GM18519 (cell line): ENCODE measurements around the gene PIAS4.

Experiments used
- ATAC-seq: cut with Tn5 transposase; IDR thresholded peaks from one replicate; pipeline ENCODE4 v1.9.1; 2021; ENCODE audit warnings: mild to moderate bottlenecking, moderate library complexity; ENCODE audit not compliant: unreplicated experiment, low FRiP score

Gene PIAS4

DNA sequence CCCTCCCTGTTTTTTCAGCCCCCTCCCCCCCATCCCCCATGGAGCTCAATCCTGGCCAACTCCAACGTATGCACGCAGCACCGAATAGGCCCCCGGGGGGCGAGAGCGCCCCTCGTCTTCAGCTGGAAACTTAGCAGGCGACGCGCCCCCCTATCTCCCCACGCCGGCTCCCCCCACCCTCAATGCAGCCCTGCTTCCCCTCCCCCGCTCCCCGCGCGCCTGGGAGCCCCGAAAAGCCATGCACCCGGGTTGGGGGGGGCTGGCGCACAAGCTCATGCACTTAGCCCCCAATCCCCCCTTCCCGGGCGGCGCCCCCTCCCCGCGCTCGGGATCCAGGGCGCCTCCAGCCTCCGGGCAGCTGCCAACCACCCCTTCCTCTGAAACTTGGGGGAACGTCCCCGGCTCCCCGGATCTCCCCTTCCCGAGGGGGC is 58.7 kb downstream of the PIAS4 start:
- no peak for ATAC-seq

DNA sequence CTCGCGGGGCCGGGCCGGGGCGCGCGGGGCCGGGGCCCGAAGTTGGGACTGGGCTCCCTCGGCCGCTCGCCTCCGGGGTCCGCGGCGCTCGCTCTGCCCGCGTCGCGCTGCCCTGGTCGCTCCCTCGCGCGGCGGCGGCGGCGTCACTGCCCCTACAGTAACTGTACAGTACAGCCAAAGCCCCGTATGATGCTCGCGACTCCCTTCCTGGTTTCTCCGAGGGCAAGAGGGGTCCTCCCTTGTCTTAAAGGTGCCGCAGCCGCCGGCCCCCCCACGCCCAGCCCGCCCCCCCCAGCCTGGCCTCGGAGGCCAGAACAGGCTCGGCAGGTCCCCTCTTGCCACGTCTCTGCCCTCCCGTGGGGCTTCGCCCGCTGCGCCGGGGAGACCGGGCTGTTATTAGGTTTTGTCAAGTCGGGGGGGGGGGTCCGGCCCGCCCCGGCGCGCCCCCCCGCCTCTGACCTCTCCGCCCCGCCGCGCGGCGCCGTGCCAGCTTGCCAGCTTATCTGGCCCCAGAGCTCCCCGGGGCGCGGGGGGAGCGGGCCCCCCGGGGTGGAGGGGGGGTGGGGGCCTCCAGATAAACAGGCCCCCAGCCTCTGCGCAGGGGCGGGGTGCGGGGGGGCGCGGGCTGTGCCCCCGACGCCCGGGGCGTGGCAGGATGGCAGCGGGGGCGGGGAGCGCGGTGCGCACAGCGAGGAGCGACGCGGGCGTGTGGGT is 59.3 kb downstream of the PIAS4 start, which contains the start of gene ZBTB7A:
Gene ZBTB7A, minus strand, starts transcription at position 218 of the 714 bp plus-strand sequence. CDS start 11,667 bp downstream, outside the sequence.
- no peak for ATAC-seq

DNA sequence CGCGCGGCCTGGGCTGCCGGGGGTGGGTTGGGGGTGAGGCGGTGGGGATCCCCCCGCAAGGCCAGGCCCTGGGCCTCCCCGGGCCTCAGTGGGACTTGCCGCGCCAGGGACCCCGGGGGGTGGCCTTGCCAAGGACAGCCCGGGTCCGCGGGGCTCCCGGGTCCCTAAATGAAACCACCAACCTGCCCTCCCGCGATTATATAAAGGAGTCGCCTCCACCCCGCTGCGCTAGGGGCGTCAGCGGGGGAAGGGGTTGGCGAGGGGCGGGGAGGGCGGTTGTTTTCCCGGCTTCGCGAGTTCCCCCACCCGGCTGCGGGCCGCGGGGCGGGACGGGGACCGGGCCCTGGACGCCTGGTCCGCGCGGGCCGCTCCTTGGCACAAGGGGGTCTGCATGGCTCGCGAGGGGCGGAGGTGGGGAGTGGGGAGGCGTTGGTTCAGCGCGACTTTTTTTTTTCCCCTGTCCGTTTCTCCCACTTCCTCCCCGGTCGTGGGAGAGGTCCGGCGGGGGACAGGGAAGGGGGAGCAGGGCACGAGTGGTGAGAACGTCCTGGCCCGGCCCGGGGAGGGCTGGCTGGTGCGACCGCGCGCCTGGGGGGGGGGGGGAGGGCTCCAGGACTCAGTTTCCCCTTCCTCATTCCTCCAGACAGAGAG is 60.0 kb downstream of the PIAS4 start:
- no peak for ATAC-seq

DNA sequence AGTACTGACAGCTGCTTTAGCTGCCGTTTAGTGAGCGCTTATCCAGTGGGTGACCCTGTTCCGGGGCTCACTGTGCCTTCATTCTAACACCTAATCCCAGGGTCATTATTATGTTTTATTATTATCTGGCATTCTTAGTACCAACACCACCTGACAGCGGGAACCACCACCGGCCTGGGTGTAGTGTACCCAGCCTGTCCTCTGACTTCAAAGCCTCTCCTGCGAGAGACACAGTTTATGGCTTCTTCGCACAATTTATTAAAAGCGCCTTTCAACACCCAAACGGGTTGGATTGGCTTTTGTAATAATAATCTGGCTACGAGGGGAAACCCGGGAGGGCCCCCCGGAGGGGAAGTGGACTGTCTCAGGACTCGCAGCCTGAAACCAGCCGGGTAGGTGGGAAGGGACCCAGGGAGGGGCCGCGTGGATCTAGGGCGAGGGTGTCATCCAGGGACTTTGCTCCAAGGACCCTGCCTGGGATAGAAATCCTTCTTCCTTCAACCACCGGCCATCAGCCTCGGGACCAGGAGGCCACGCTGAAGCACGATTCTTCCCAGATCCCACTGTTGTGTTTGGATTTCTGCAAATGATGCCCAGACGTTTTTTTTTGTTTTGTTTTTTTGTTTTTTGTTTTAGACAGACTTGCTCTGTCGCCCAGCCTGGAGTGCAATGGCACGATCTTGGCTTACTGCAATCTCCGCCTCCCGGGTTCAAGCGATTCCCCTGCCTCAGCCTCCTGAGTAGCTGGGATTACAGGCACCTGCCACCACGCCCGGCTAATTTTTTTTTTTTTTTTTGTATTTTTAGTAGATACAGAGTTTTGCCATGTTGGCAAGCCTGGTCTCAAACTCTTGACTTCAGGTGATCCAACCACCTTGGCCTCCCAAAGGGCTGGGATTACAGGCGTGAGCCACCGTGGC is 60.8 kb downstream of the PIAS4 start:
- no peak for ATAC-seq

DNA sequence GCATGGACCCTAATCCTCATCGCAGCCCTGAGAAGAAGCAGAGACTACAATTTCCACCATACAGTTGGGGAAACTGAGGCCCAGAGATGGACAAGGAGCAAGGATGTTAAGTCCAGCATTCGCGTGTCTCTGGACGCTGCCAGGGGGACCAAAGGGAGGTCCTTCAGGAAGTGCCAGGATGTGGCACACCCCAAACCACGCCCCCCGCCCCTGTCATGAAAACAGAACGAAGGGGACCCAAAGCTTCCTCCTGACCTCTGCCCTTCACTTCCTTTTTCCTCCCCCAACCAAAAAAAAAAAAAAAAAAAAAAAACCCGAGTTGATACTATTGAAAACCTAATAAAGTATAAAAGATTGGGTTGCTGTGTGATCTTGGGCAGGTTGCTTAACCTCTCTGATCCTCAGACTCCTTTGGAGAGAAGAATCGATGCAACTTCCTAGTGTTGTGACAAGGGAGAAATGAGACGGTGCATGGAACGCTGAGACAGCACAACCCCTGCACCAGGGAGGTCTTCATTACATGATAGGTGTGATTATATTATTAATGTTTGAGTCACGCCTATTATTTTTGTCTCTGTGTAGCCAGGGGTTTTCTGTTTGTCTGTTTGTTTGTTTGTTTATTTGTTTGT is 61.9 kb downstream of the PIAS4 start:
- ATAC-seq, result no peak

DNA sequence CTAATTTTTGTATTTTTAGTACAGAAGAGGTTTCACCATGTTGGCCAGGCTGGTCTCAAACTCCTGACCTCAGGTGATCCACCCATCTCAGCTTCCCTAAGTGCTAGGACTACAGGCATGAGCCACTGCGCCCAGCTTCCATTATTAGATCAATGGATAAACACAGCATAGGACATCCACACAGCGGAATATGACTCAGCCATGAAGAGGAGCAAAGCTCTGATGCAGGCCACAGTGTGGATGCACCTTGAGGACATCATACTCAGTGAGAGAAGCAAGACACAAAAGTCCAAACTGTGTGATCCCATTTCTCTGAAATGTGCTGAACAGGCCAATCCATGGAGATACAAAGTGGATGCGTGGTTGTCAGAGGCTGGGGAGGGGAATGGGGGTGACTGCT is 64.1 kb downstream of the PIAS4 start:
- ATAC-seq, result no peak

DNA sequence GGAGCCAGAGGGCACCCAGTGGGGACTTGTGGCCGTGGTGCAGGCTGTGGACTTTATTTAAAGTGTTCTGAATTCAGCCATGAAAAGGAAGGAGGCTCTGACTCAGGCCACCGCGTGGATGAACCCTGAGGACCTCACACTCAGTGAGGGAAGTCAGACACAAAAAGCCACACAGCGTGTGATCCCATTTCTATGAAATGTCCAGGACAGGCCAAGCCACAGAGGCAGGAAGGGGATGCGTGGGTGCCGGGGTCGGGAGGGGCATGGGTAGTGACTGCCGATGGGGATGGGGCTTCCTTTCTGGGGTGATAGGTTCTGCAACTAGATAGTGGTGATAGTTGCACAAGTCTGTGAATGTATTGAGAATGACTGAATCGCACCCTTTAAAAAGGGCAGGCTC is 67.8 kb downstream of the PIAS4 start:
- ATAC-seq, result no peak

DNA sequence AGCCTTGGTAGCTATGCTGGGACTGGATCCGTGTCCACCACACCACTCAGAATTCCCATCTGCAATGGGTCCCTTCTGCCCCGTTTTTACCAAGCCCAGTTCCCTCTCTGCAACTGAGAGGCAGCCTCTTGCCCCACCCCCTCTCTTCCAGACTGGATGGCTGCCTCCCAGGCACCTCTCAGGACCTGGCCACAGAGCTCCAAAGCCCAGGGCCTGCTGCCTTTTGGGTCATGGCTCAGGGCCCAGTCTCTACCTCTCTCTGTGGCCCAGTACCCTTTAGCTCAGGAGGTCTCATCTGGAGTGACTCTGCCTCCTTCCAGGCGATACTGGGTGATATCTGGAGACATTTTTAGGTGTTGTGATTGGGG is 69.5 kb downstream of the PIAS4 start:
- ATAC-seq, result no peak

DNA sequence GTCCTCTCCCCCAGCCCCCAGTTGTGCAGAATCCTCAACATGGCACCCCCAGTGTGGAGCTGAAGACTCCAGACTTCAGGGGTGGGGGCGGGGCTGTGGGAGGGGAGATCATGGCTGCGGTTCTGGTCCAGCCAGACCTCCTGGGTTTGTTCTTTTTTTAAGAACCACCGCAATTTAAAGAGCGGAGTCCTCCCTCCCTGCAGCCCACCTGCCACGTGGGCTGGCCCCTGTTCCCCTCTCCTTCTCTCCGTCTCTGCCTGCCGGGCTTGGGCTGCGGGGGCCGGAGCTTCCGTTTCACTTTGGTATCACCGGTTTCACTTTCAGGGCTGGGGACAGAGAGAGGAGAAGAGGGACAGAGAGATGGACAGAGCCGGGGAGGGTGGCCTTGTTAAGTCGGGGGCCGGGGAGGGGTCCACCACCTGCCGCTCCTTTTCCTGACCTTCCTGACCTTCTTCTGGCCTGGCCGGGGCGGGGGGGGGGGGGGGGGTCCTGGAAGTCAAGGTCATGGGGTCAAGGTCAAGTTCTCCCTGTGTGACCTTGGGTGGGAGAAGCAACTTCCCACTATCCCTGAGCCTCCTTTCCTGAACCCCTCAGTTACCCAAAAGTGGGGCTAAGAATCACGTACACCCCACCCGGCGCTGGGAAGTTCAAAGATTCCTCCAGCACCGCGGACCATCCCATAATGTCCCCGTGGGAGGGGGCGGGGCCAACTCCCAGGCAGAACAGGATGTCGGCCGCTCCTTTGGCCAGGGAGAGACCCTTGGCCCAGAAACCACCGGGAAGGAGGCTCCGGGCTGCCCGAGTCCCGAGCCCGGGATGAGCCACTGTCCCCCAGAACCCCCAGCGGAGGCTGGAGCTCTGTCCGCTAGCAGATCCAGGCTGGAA is 70.5 kb downstream of the PIAS4 start:
- no peak for ATAC-seq

DNA sequence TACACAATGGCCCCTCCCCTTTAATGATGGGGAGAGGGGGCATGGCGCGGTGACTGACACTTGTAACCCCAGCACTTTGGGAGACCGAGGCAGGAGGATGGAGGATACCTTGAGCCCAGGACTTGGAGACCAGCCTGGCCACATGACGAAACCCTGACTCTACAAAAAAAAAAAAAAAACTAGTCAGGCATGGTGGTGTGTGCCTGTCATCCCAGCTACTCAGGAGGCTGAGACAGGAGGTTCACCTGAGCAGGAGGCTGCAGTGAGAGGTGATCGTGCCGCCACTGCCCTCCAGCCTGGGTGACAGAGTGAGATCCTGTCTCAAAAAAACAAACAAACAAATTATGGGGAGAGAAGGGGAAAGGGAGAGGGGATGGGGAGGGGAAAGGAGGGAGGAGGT is 72.9 kb downstream of the PIAS4 start:
- no peak for ATAC-seq

DNA sequence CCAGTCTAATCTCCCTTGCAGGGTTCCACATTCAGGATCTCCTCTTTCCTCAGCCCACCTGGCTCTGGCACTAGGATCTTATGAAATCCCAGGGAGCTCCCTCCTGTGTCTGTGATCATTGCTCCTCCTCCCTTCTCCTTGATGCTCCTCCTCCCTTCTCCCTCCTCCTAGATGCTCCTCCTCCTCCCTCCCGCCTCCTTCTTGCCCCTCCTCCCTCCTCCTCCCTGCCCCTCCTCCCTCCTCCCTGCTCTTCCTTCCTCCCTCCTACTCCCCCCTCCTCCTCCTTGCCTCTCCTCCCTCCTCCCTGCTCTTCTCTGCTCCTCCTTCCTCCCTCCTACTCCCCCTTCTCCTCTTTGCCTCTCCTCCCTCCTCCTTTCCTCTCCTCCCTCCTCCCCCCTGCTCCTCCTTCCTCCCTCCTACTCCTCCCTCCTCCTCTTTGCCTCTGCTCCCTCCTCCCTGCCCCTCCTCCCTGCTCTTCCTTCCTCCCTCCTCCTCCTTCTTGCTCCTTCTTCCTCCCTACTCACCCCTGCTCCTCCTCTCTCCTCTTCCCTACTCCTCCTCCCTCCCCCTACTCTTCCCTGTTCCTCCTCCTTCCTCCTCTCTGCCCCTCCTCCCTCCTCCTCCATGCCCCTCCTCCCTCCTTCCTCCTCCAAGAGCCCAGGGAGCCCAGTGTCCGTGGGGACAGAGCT is 74.0 kb downstream of the PIAS4 start:
- no peak for ATAC-seq

DNA sequence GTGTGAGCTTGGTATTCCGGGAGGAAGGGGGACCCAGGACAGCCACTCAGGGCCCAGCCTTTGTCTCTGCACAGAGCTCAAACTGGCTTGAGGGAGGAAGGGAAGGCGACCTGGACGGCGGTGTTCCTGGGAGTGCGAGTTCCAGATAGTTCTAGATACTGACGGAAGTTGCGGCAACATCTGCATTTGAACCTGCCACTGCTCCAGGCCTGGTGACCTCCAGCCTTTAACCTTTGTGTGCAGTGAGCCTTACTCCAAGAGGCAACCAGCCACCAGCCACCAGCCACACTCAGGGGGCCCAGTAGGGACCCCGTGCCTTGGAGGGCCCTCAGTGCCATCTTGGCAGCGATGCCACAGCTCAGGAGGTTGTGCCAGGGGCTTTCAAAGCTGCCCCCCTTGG is 74.6 kb downstream of the PIAS4 start:
- no peak for ATAC-seq

DNA sequence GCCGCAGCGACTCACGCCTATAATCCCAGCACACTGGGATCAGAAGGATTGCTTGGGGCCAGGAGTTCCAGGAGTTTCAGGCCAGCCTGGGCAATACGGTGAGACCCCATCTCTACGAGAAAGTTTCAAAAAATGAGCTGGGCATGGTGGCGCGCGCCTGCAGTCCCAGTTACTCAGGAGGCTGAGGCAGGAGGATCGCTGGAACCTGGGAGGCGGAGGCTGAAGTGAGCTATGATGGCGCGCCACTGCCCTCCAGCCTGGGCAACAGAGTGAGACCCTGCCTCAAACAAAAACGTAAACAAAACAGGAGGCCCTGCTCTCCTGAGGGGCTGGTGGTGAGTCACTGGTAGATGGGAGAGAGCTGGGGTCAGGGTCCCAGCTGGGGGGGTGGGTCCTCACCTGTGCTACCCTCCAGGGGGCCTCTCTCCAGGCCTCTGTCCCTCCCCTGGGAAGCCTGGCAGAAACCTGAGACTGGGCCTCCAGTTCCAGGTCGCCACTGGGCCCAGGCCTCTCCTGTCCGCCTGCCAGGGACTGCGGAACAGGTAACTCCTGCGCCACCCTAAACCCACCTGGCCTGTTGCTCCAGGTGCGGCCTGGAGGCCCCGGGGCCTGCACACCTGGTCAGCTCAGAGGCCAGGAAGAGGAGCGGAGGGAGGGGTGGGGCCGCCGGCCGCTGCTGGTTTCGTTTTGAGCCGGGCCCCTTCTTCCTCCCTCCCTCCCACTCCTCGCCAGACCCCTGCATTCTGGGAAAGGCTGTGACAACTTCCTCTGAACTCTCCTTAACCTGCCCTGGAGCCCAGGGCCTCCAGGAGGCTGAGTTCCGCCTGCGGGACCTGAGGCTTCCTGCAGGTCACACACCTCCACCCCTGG is 76.4 kb downstream of the PIAS4 start:
- no peak for ATAC-seq

DNA sequence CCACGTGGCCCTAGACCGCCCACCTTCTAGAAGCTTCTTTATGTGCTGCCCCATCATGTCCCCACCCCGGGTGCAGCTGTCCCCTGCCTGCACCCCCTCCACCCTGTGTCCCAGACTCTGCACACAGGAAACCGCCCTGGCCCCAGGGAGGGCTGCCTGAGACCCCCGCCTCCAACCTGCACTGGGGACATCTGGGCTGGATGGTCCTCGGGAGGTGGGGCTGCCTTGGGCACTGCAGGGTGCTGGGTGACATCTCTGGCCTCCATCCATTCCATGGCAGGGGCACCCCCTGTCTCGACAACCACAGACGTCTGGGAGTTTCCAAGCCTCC is 77.0 kb downstream of the PIAS4 start:
- ATAC-seq, result no peak

DNA sequence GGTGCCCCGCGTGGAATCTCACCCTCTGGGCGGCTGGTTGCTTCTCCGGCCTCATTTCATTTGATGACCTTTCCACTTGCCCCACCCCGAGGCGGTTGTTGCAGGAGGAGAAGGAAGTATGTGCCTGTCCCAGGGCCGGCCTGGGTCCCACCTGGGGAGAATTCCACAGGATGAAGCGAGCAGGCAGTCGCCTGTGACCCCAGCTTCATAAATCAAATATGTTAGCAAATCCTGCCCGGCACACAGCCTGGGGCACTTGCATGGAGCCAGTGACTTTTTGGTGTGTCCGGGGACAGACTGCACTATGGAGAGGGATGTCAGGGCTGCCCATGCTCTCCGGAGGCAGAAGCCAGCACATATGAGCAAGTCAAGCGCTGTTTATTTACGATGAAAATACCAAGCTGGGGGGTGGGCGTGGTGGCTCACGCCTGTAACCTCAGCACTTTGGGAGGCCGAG is 78.9 kb downstream of the PIAS4 start:
- no peak for ATAC-seq

DNA sequence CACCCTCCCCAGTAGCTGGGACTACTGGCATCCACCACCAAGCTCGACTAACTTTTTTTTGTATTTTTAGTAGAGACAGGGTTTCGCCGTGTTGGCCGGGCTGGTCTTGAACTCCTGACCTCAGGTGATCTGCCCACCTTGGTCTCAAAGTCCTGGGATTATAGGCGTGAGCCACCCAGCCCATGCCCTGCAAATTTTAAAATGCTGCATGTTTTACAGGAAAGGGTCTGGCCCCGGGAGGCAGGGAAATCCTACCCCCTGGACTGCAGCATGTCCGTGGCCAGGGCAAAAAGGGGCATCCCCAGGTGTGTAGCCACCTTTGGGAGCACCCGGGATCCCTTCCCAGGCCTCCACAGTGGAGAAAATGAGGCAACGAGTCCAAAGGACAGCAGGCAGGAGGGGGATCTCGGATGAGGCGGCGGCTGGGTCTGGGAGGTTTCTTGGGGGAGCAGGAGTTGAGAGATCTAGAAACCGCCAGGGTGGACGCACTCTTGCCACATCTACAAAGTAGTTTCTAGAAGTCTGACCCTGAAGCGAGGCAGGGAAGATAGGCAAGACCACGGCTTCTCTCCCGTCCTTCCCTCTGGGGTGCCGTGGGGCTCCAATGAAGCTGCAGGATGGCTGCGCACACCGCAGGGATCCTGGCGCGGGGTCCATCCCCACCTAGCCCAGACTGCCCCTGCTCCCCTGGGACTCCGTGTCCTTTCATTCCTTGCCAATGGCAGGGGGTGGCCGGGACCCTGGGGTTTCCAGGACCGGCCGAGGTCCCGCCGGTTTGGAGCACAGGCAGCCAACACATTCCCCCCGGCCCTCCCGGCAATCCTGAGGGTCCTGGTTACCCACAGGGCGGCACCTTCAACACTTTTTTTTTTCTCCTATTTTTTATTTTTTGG is 80.5 kb downstream of the PIAS4 start:
- no peak for ATAC-seq

DNA sequence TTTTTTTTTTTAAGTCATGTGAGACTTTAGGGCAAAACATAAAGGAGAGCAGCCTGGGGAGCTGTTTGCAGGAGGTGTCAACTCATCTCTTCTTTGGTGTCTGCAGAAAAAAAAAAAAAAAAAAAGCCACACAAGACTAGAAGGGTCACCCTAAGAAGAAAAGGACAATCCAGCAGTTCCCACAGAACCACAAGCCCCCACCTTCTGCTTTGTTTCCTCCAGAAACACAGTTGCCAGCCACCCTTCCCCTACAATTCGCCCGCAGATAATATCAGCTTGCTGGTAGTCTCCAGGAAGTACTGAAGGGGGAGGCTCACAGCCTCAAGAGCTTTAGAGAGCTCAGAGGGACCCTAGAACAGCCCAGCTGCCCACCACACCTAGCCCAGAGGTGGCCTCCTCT is 81.4 kb downstream of the PIAS4 start:
- no peak for ATAC-seq
